ENCODE results near the gene TBC1D20.
"Not testable (repeated sequence)": the region's sequence is repeated elsewhere in the genome, so short reads cannot be mapped to it uniquely, and the experiment has no call there.

Gene TBC1D20

GRCh38 chr20:460707-461106 lies 1.6 kb downstream of the TBC1D20 start:
- H3K4me3 ChIP-seq (replicated peaks in 1 of 2; ENCODE audit: low read depth in 2 of 2, low read length in 2 of 2), result peak overlapping the region; percentile 78 to 80
- peak; percentile 32 to 38 for DNase-seq (ENCODE audit: low read depth in 2 of 2)
- TF ChIP-seq CTCF (IDR thresholded peaks at IDR 0.05; ENCODE audit: low read depth, low read length), result no peak

GRCh38 chr20:460180-460579 lies 2.2 kb downstream of the TBC1D20 start:
- no peak overlapping the region for H3K4me3 ChIP-seq (replicated peaks in 1 of 2; ENCODE audit: low read depth in 2 of 2, low read length in 2 of 2)
- TF ChIP-seq CTCF (IDR thresholded peaks at IDR 0.05; ENCODE audit: low read depth, low read length), result no peak
- no peak for DNase-seq (ENCODE audit: low read depth in 2 of 2)

- DNase-seq (ENCODE audit: low read depth in 2 of 2), result no peak
- no peak for TF ChIP-seq CTCF (IDR thresholded peaks at IDR 0.05; ENCODE audit: low read depth, low read length)
- H3K4me3 ChIP-seq (replicated peaks in 1 of 2; ENCODE audit: low read depth in 2 of 2, low read length in 2 of 2), result no peak overlapping the region
Measured at GRCh38 chr20:458776-459175, 3.6 kb downstream of the TBC1D20 start.

- TF ChIP-seq CTCF (IDR thresholded peaks at IDR 0.05; ENCODE audit: low read depth, low read length), result no peak
- no peak overlapping the region for H3K4me3 ChIP-seq (replicated peaks in 1 of 2; ENCODE audit: low read depth in 2 of 2, low read length in 2 of 2)
- DNase-seq (ENCODE audit: low read depth in 2 of 2), result no peak
Measured at GRCh38 chr20:454951-455350, 7.4 kb downstream of the TBC1D20 start.

GRCh38 chr20:452021-452420 lies 10.3 kb downstream of the TBC1D20 start:
- DNase-seq (ENCODE audit: low read depth in 2 of 2); H3K4me3 ChIP-seq (replicated peaks in 1 of 2; ENCODE audit: low read depth in 2 of 2, low read length in 2 of 2): not testable (repeated sequence)

- H3K4me3 ChIP-seq (replicated peaks in 1 of 2; ENCODE audit: low read depth in 2 of 2, low read length in 2 of 2), result no peak overlapping the region
- DNase-seq (ENCODE audit: low read depth in 2 of 2), result no peak
- no peak for TF ChIP-seq CTCF (IDR thresholded peaks at IDR 0.05; ENCODE audit: low read depth, low read length)
Measured at GRCh38 chr20:445514-446336, 16.6 kb downstream of the TBC1D20 start.

- no peak for TF ChIP-seq CTCF (IDR thresholded peaks at IDR 0.05; ENCODE audit: low read depth, low read length)
- peak; percentile 28 to 69 for DNase-seq (ENCODE audit: low read depth in 2 of 2)
- no peak overlapping the region for H3K4me3 ChIP-seq (replicated peaks in 1 of 2; ENCODE audit: low read depth in 2 of 2, low read length in 2 of 2)
Measured at GRCh38 chr20:444862-445426, 17.4 kb downstream of the TBC1D20 start.
